Neural cell (in vitro differentiated cells): ENCODE results near the gene RASSF9.

Source experiments
- CTCF ChIP-seq: fragments of 450-650 bp; IDR thresholded peaks from 2 replicates; pipeline ENCODE4 v1.5.1; 2014; ENCODE audit warnings: antibody characterized with exemption, mild to moderate bottlenecking, moderate library complexity; ENCODE audit not compliant: poor library complexity, severe bottlenecking
- EP300 ChIP-seq: fragments of 450-650 bp; conservative IDR thresholded peaks from 2 replicates; pipeline ENCODE4 v1.6.1; 2014; ENCODE audit warnings: antibody characterized with exemption, mild to moderate bottlenecking, moderate library complexity; ENCODE audit not compliant: poor library complexity, severe bottlenecking
- EZH2 ChIP-seq: fragments of 200-600, 300-800 bp; shearing (Covaris generic), sonication (generic); IDR thresholded peaks from 2 replicates; pipeline ENCODE4 v1.6.1; 2014; ENCODE audit warnings: antibody characterized with exemption, low read length, borderline replicate concordance, mild to moderate bottlenecking; ENCODE audit not compliant: insufficient read depth, poor library complexity, severe bottlenecking
- POLR2AphosphoS5 ChIP-seq: IDR thresholded peaks from 2 replicates; pipeline ENCODE4 v1.6.1; 2012
- TAF1 ChIP-seq: IDR thresholded peaks from 2 replicates; pipeline ENCODE4 v1.6.1; 2012; ENCODE audit warnings: low read depth

GRCh38 chr12:85856966-85857365, 20.8 kb upstream of the RASSF9 start:
- TF ChIP-seq EP300 = no peak
- no peak for TF ChIP-seq CTCF
- no peak for TF ChIP-seq TAF1
- no peak for TF ChIP-seq POLR2AphosphoS5
- TF ChIP-seq EZH2 = no peak
